Fibroblast of pulmonary artery (primary cell): ENCODE results near the gene BCL11A.

Experiments used
- DNase-seq: peaks from one replicate; pipeline ENCODE4 v3.0.0-alpha.2; 2010; ENCODE audit warnings: low read depth
- H3K4me3 ChIP-seq: replicated peaks from 2 replicates; pipeline ENCODE4 v1.5.1; 2011; ENCODE audit warnings: low read depth, mild to moderate bottlenecking, control low read depth, low read length, moderate library complexity
- TF ChIP-seq, protein P1 (sequence below): IDR thresholded peaks from 2 replicates; pipeline ENCODE4 v1.5.1; 2011; ENCODE audit warnings: mild to moderate bottlenecking, control low read depth, low read length, inconsistent platforms; ENCODE audit errors: missing control alignments

BCL11A gene

DNA sequence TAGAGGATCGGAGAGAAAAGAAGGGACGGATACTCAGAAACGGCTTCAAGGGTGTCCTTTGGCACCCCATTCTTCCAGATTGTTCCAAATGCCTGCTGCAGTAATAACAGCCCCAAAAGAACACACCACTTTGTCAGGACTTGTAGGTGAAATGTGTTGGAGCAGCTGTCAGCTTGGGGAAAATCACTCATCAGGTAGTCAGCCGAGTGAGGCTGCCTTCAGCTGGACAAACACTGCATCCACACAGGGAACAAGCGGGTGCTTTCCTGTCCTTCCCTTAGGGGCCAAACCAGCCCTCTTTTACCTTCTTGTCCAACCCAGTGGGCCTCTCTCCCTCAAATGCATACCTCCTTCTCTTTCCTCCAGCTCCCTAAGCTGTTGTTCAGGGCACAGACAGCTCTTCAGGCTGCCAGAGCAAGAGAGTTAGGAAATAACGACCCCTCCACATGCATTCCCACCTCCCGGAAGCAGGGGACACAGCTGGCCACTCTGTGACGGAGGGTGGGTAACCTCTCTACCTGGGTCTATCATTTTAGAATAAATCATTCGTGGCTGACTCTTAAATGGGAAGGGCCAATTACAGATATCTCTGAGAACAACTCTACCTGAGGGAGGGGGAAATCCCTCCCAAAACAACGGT, 48.1 kb downstream of the BCL11A start:
- DNase-seq, result no peak
- TF ChIP-seq, protein P1, sequence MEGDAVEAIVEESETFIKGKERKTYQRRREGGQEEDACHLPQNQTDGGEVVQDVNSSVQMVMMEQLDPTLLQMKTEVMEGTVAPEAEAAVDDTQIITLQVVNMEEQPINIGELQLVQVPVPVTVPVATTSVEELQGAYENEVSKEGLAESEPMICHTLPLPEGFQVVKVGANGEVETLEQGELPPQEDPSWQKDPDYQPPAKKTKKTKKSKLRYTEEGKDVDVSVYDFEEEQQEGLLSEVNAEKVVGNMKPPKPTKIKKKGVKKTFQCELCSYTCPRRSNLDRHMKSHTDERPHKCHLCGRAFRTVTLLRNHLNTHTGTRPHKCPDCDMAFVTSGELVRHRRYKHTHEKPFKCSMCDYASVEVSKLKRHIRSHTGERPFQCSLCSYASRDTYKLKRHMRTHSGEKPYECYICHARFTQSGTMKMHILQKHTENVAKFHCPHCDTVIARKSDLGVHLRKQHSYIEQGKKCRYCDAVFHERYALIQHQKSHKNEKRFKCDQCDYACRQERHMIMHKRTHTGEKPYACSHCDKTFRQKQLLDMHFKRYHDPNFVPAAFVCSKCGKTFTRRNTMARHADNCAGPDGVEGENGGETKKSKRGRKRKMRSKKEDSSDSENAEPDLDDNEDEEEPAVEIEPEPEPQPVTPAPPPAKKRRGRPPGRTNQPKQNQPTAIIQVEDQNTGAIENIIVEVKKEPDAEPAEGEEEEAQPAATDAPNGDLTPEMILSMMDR, result no peak
- H3K4me3 ChIP-seq, result no peak overlapping the region

DNA sequence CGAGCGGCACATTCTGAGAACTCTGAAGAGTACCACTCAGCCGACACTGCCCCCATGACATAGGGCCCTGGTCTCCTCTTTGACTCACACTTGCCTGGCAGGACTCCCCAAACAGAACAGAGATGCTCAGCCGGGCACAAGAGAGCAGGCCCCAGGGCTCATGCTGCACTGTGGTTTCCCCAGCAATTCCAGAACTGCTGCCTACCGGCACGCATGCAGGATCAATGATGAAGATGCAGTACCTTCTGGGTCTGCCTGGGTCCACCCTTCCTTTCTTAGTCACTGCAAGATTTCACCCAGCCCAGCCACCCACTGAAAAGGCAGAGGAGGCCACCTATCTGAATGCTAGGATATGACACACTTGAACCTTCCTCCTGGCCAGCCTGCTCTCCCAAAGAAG, 49.4 kb downstream of the BCL11A start:
- DNase-seq, result no peak
- no peak overlapping the region for H3K4me3 ChIP-seq
- TF ChIP-seq, protein P1, result peak; percentile 8

DNA sequence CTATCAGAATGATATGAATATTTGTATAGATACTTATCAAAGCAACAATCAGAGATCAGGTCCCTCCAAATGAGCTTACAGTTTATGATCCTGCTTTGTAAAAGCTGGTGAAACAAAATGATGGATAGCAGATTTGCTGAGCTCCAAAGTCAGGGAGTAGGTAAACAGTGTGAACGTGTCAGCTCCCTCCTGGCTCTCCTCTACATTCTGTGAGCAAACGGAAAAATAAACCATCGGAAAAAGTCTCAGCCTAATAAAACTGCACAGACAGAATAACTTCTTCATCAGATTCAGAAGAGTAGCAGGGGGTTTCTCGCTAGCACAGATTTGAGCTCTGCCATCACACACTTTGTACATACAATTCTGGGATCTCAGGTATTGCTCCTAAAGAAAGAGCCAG, 51.3 kb downstream of the BCL11A start:
- no peak overlapping the region for H3K4me3 ChIP-seq
- no peak for DNase-seq
- TF ChIP-seq, protein P1, result no peak

DNA sequence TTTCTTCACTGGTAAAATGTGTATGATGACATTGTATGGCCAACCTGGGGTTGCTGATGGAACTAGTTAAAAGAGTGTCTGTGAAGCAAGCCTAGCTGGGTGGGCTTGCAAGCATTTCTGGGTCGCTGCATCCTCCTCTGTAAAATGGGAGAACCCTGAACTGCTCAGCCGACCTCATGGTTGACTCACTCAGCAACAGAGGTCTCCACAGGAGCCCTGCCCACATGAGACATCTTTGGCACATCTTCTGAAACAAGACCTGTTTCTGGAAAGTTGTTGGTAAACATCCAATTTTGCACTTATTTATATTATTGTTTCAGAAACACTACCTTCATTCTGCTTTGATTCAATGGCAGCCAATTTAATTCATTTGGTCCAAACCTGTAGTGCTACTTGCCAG, 52.6 kb downstream of the BCL11A start:
- DNase-seq, result no peak
- TF ChIP-seq, protein P1, result no peak
- no peak overlapping the region for H3K4me3 ChIP-seq

DNA sequence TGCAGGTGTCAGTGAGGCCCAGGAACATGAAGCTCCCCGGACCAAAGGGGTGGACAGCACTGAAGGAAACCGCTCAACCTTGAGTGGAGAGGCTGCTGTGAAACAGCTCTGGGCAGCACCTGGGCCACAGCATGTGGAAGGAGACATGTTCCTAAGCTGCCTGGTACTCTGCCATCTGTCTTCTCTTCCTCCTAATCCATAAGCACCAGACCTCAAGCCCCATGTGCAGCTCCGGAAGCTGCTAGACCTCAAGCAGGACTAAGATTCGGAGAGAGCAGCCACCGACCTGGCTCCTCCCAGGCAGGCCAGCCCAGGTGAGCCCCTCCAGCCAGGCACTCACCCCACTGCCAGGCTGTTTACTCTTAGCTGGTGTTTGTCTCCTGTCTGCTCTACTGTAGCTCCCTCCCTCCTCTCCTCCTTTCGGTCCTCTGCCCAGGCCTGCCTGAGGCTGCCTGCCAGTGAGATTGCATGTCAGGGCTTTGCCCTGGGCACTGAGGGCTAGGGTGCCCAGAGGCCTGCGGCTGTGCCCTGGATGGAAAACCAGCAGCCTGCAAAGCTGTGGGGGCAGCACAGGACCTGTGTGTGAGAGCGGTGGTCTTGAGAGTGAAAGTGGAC, 53.7 kb downstream of the BCL11A start:
- TF ChIP-seq, protein P1, result no peak
- DNase-seq, result no peak

DNA sequence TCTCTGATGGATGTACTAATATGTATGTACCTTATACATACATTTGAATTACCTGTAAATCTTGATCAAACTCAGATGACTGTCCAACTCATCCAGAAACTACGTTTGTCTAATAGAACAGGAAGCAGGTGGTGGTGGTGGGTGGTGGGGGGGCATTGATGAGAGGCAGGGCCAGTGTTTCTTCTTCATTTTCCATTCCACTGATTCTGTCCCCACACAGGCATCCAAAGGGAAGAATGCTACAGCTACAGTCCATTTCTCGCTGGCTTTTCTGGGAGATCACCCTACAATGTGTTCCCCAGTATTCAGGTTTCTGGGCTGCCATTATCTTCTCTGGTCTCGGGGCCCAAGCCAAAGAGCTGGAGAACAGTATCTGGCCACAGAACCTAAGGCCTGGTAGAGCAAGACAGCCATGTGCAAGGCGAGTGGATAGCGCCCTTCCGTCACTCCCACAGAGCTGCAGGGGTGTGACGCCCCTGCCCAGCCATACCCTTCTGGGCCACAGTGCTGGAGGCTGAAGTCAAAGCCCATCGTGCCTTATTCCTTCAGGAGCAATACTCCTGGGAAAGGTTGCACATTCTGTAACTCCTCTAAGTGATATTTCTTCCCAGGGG, 54.5 kb downstream of the BCL11A start:
- no peak for DNase-seq

More for the DNA sequence above, 53.7 kb downstream of the BCL11A start:
- no peak overlapping the region for H3K4me3 ChIP-seq

More for the DNA sequence above, 54.5 kb downstream of the BCL11A start:
- no peak overlapping the region for H3K4me3 ChIP-seq
- TF ChIP-seq, protein P1, result no peak
